Ascending aorta (tissue), 2 donors: Measurements from ENCODE around the gene CAMKMT. TPM values are rescaled to one million over a fixed set of nuclear protein-coding genes. Genes with fewer than 3 reads are reported as not detected.

Source experiments
- DNase-seq, 2 donors: peaks; one replicate each; pipeline ENCODE4 v3.0.0-alpha.2; 2019; ENCODE audit warnings: low spot score in 2 of 2
- H3K27ac ChIP-seq, 2 donors: fragments of 200-600 bp; sonication (generic); one replicate each; pipeline ENCODE4 v1.5.1; 2016 to 2017; ENCODE audit warnings: mild to moderate bottlenecking in 1 of 2
- H3K27me3 ChIP-seq: fragments of 200-600 bp; sonication (generic); one replicate; pipeline ENCODE4 v1.5.1; 2017
- H3K36me3 ChIP-seq, 2 donors: fragments of 200-600 bp; sonication (generic); one replicate each; pipeline ENCODE4 v1.5.1; 2016
- H3K4me1 ChIP-seq, 2 donors: fragments of 200-600 bp; sonication (generic); one replicate each; pipeline ENCODE4 v1.5.1; 2016 to 2017; ENCODE audit warnings: mild to moderate bottlenecking in 1 of 2
- H3K4me3 ChIP-seq, 2 donors: fragments of 200-600 bp; sonication (generic); one replicate each; pipeline ENCODE4 v1.5.1; 2016 to 2017; ENCODE audit warnings: mild to moderate bottlenecking in 1 of 2
- H3K9me3 ChIP-seq, 2 donors: fragments of 200-600 bp; sonication (generic); one replicate each; pipeline ENCODE4 v1.5.1; 2016
- intact Hi-C: fragments of 100-400 bp; cut with DNase I; formaldehyde crosslinking; loops from one replicate; pipeline ENCODE4 v1.15.1; 2023
- total RNA-seq: library from RNA; depleted of rRNA; stranded (reverse); fragments of >200 nt; gene quantifications from one replicate; pipeline ENCODE4 v1.1.0, GENCODE V29; 2016
- TF ChIP-seq, protein P1 (sequence below), 3 experiments: fragments of 200-600 bp in 2 of 3; fragments of 450-650 bp in 1 of 3; sonication (generic) in 2 of 3; IDR thresholded peaks; one replicate each; pipeline ENCODE4 v1.5.1; 2016 to 2019; ENCODE audit warnings: antibody characterized with exemption in 3 of 3, mild to moderate bottlenecking in 1 of 3, moderate library complexity in 1 of 3

Gene CAMKMT
- total RNA-seq, 1 donor from 2014 or later, result 5.1 TPM

DNA sequence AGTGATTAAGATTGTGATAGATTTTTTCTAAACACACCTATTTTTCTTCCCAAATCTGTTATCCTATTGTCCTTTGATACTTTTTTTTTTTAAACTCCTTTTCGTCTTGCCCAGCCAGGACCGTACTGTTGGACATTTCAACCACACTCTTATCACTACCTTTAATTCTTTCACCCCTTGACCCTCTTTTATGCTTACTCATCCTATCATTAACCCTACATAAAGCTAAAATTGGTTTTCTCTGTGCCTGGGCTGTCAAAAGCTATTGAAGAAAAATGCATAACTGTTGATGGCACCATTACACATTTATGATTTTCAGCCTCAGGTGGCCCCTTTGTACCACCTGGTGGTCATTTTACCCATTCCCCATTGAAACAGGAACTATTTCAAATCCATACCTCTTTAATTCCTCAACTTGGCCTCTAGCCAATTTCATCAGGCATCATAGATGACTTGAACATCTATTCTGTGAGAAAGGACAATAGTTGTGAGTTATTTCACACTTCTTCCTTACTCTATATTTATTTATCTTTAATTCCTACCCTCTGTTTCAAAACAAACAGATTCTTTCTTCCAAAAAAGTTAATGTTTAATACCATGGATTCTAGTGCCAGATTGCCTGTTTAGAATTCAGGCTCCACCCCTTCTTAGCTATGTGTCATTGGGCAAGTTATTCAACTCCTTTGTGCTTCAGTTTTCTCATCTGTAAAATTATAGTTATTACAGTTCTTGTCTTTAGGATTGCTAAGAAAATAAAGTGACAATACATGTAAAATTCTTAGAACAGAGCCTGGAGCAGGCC lies 258.6 kb downstream of the CAMKMT start:
- intact Hi-C loops, result no loop called here
- no peaks in the 10 kb centered on the region for H3K27me3 ChIP-seq
- TF ChIP-seq, protein P1, sequence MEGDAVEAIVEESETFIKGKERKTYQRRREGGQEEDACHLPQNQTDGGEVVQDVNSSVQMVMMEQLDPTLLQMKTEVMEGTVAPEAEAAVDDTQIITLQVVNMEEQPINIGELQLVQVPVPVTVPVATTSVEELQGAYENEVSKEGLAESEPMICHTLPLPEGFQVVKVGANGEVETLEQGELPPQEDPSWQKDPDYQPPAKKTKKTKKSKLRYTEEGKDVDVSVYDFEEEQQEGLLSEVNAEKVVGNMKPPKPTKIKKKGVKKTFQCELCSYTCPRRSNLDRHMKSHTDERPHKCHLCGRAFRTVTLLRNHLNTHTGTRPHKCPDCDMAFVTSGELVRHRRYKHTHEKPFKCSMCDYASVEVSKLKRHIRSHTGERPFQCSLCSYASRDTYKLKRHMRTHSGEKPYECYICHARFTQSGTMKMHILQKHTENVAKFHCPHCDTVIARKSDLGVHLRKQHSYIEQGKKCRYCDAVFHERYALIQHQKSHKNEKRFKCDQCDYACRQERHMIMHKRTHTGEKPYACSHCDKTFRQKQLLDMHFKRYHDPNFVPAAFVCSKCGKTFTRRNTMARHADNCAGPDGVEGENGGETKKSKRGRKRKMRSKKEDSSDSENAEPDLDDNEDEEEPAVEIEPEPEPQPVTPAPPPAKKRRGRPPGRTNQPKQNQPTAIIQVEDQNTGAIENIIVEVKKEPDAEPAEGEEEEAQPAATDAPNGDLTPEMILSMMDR (IDR thresholded peaks at IDR 0.05), result no peak
- H3K27ac ChIP-seq, result no peak overlapping the region
- H3K36me3 ChIP-seq, result no peaks in the 10 kb centered on the region
- no peak overlapping the region for H3K4me3 ChIP-seq
- DNase-seq, result no peak
- H3K4me1 ChIP-seq, result no peaks in the 10 kb centered on the region
- H3K9me3 ChIP-seq, result no peaks in the 10 kb centered on the region

DNA sequence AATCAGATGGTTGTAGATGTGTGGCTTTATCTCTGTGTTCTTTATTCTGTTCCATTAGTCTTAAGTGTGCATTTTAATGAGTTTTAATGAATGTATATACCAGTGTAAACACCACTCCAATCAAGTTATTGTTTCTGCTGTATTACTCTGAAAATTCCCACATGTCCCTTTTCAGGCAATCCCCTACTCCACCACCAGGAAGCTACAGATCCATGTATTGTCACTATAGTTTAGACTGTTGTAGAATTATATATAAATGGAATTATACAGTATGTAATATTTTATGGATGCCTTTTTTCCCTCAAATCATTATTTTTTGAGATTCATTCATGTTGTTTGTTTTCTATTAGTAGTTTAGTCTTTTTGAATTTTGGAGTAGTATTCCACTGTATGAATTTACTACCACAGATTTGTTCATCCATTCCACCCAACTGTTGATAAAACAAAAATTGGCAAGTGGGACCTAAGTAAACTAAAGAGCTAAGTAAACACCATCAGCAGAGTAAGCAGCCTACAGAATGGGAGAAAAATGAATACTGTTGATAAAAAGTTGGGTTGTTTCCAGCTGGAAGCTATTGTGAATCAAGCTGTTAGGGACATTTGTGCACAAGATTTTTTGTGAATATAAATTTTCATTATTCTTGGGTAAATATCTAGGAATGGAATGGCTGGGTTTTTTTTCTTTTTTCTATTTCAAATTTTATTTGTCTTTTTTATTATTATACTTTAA lies 262.0 kb downstream of the CAMKMT start:
- Histone ChIP-seq H3K27me3 (no peaks in the 10 kb centered on the region), H3K36me3 (no peaks in the 10 kb centered on the region), H3K9me3 (peaks cover 0 to 16% of the 10 kb centered on the region in 2 donors), H3K4me3 (no peak overlapping the region), H3K4me1 (no peaks in the 10 kb centered on the region), H3K27ac (no peak overlapping the region)
- TF ChIP-seq, protein P1 (IDR thresholded peaks at IDR 0.05), result no peak
- intact Hi-C loops, result no loop called here
- no peak for DNase-seq

DNA sequence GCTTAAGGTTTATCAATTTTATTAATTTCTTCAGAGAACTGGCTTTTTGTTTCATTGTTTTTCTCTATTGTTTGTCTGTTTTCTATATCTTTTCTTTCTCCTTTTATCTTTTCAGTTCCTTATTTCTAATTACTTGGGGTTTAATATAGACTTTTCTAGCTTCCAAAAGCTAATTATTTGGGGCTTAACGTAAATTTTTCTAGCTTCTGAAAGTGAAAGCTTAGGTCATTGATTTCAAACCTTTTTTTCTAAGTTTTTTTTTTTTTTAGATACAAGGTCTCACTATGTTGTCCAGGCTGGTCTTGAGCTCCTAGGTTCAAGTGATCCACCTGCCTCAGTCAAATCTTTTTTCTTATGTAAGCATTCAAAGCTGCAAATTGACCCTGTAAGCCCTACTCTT lies 266.6 kb downstream of the CAMKMT start:
- no peaks in the 10 kb centered on the region for H3K36me3 ChIP-seq
- intact Hi-C loops, result no loop called here
- no peak for DNase-seq
- H3K9me3 ChIP-seq, result peaks cover 0 to 24% of the 10 kb centered on the region in 2 donors
- no peaks in the 10 kb centered on the region for H3K27me3 ChIP-seq
- H3K4me3 ChIP-seq, result no peak overlapping the region
- no peaks in the 10 kb centered on the region for H3K4me1 ChIP-seq
- H3K27ac ChIP-seq, result no peak overlapping the region
- TF ChIP-seq, protein P1 (IDR thresholded peaks at IDR 0.05), result no peak

DNA sequence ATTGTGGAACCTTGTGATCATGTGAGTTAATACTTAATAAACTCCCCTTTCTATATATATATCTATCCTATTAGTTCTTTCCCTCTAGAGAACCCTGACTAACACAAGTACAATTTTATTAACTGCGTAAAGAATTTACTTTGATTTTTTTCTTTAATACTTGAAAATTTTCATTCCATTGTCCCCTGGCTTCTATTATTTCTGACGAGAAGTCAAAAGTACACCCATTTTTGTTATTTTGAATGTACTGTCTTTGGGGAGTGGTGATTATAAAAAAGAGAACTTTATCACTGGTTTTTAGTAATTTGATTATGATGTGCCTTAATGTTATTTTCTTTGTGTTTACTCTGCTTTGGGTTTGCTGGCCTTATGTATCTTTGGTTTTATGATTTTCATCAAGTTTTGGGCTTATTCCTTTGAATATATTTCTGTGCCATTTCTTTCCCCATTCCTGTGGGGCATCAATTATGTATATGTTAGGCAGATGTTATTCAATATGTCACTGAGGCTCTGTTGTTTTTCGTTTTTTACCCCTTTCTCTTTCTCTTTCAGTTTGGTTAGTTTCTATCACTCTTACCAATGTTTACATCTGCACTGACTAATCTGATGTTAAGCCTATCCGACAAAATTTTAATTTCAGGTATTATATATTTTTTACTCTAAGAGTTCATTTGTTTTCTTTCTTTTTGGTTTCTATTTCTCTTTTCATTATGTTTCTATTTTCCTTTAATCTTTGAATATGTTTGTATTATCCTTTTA lies 271.4 kb downstream of the CAMKMT start:
- Histone ChIP-seq H3K4me3 (no peak overlapping the region), H3K36me3 (no peaks in the 10 kb centered on the region), H3K9me3 (peaks cover 0 to 8% of the 10 kb centered on the region in 2 donors), H3K27ac (no peak overlapping the region), H3K4me1 (no peaks in the 10 kb centered on the region), H3K27me3 (no peaks in the 10 kb centered on the region)
- intact Hi-C loops, result no loop called here
- no peak for DNase-seq
- TF ChIP-seq, protein P1 (IDR thresholded peaks at IDR 0.05), result no peak

DNA sequence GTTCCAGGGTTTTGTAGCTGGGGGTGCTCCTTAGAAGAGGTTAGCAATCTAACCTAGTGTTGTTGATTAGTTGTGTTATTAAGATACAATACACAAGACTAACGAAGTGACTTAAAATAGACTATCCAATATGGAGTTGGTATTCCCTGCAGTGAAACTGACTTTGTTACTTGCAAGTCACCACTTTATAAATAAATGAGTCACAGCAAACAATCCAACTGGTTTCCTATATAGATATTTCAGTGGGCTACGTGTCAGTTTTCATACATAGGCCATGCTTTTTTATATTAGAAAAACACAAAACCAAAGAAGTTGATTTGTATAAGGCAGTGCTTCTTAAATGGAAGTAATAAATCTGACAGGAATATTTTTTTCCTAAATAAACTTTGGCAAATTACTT lies 274.0 kb downstream of the CAMKMT start:
- Histone ChIP-seq H3K9me3 (peaks cover 0 to 8% of the 10 kb centered on the region in 2 donors), H3K4me1 (no peaks in the 10 kb centered on the region), H3K27me3 (no peaks in the 10 kb centered on the region), H3K36me3 (no peaks in the 10 kb centered on the region), H3K4me3 (no peak overlapping the region), H3K27ac (no peak overlapping the region)
- intact Hi-C loops, result no loop called here
- TF ChIP-seq, protein P1 (IDR thresholded peaks at IDR 0.05), result no peak
- DNase-seq, result no peak
